H1 (cell line): ENCODE measurements around the gene CBR4. TPM values are rescaled to one million over a fixed set of nuclear protein-coding genes. Genes with fewer than 3 reads are reported as not detected.

Experiments
- CTCF ChIA-PET: fragments of 300-600 bp; sonication (Branson Sonifier 250); formaldehyde crosslinking; loops from one replicate; lab custom pipeline; 2021; ENCODE audit not compliant: partially characterized antibody; lab: Charles Lee
- POLR2A ChIA-PET: fragments of 300-600 bp; sonication (Branson Sonifier 250); formaldehyde crosslinking; loops from one replicate; lab custom pipeline; 2021; ENCODE audit warnings: inconsistent platforms; ENCODE audit not compliant: partially characterized antibody; lab: Charles Lee
- DNase-seq, 2 experiments: peaks; one replicate each; pipeline versions ENCODE4 v3.0.0 to v3.0.0-alpha.2; 2010 to 2022; ENCODE audit warnings: low spot score in 2 of 2, low read depth in 1 of 2, mixed read lengths in 1 of 2
- FAIRE-seq: peaks from 2 replicates; lab custom pipeline; 2011; peaks lifted over from hg19 to GRCh38; lab: Jason Lieb, UNC
- H2AFZ ChIP-seq: 2 replicates; pipeline ENCODE4 v1.8.1; 2012; ENCODE audit warnings: low read length, inconsistent platforms
- H2AK5ac ChIP-seq: 2 replicates; pipeline ENCODE4 v1.6.1; 2013; ENCODE audit warnings: low read depth, low read length
- H2BK120ac ChIP-seq: replicated peaks from 2 replicates; pipeline ENCODE3; 2013; ENCODE audit warnings: low read depth, low read length, inconsistent platforms
- H2BK12ac ChIP-seq: 2 replicates; pipeline ENCODE4 v1.6.1; 2013; ENCODE audit warnings: low read depth, low read length
- H2BK15ac ChIP-seq: 2 replicates; pipeline ENCODE4 v1.6.1; 2013; ENCODE audit warnings: low read length
- H2BK20ac ChIP-seq: 2 replicates; pipeline ENCODE4 v1.6.1; 2013; ENCODE audit warnings: low read length
- H2BK5ac ChIP-seq: 2 replicates; pipeline ENCODE4 v1.6.1; 2013; ENCODE audit warnings: low read depth, low read length
- H3K14ac ChIP-seq: 2 replicates; pipeline ENCODE4 v1.6.1; 2013; ENCODE audit warnings: inconsistent platforms; ENCODE audit not compliant: insufficient read length
- H3K18ac ChIP-seq: 2 replicates; pipeline ENCODE4 v1.6.1; 2013; ENCODE audit warnings: low read length; ENCODE audit errors: extremely low read depth
- H3K23ac ChIP-seq: 2 replicates; pipeline ENCODE4 v1.6.1; 2013; ENCODE audit warnings: inconsistent platforms; ENCODE audit not compliant: insufficient read length
- H3K23me2 ChIP-seq: 2 replicates; pipeline ENCODE4 v1.6.1; 2013; ENCODE audit warnings: low read depth, low read length
- H3K27ac ChIP-seq: 2 replicates; pipeline ENCODE4 v1.6.1; 2011; ENCODE audit warnings: low read depth, low read length, inconsistent platforms
- H3K27me3 ChIP-seq, 4 experiments: replicated peaks in 1 of 4; 1 replicate in 1 of 4; 2 replicates in 3 of 4; pipeline versions ENCODE4 v1.6.1 to v1.8.1; 2011 to 2013; ENCODE audit warnings: low read length in 3 of 4, mild to moderate bottlenecking in 3 of 4, inconsistent platforms in 2 of 4, mixed read lengths in 2 of 4, moderate library complexity in 1 of 4; ENCODE audit not compliant: control insufficient read depth in 3 of 4, insufficient read depth in 3 of 4; ENCODE audit errors: extremely low read depth in 1 of 4
- H3K36me3 ChIP-seq, 4 experiments: 2 replicates each; pipeline versions ENCODE4 v1.6.1 to v1.8.1; 2011 to 2013; ENCODE audit warnings: mild to moderate bottlenecking in 4 of 4, low read length in 3 of 4, moderate library complexity in 2 of 4, control low read depth in 1 of 4, inconsistent platforms in 1 of 4; ENCODE audit not compliant: insufficient read depth in 4 of 4, control insufficient read depth in 2 of 4
- H3K4ac ChIP-seq: replicated peaks from 2 replicates; pipeline ENCODE3; 2013; ENCODE audit warnings: low read length, low read depth, mixed read lengths, inconsistent platforms; ENCODE audit not compliant: insufficient read length
- H3K4me1 ChIP-seq, 4 experiments: replicated peaks in 1 of 4; 1 replicate in 1 of 4; 2 replicates in 3 of 4; pipeline versions ENCODE4 v1.6.1 to v1.8.1; 2011 to 2013; ENCODE audit warnings: low read length in 3 of 4, inconsistent platforms in 2 of 4, mixed read lengths in 1 of 4; ENCODE audit not compliant: insufficient read depth in 4 of 4, control insufficient read depth in 3 of 4
- H3K4me2 ChIP-seq, 2 experiments: 2 replicates each; pipeline versions ENCODE4 v1.6.1 to v1.8.1; 2011 to 2013; ENCODE audit warnings: low read depth in 2 of 2, low read length in 2 of 2, control low read depth in 1 of 2, inconsistent platforms in 1 of 2, mild to moderate bottlenecking in 1 of 2; ENCODE audit not compliant: insufficient read depth in 1 of 2
- H3K4me3 ChIP-seq, 4 experiments: fragments of 200-600, 300-600 bp in 1 of 4; sonication (generic), shearing (Covaris generic), sonication (Bioruptor Twin) in 1 of 4; 2 replicates each; pipeline versions ENCODE4 v1.5.1 to v1.8.1; 2011 to 2016; ENCODE audit warnings: low read length in 4 of 4, low read depth in 3 of 4, control low read depth in 2 of 4, inconsistent platforms in 2 of 4, mild to moderate bottlenecking in 2 of 4, mixed read lengths in 1 of 4, moderate library complexity in 1 of 4; ENCODE audit not compliant: insufficient read depth in 2 of 4; ENCODE audit errors: extremely low read depth in 1 of 4
- H3K56ac ChIP-seq: replicated peaks from 2 replicates; pipeline ENCODE3; 2013; ENCODE audit warnings: low read depth, mild to moderate bottlenecking, mixed read lengths, low read length, inconsistent platforms; ENCODE audit not compliant: insufficient read length
- H3K79me1 ChIP-seq: 2 replicates; pipeline ENCODE4 v1.6.1; 2013; ENCODE audit warnings: low read depth, low read length, control low read depth
- H3K79me2 ChIP-seq, 2 experiments: 2 replicates each; pipeline versions ENCODE4 v1.6.1 to v1.8.1; 2012 to 2013; ENCODE audit warnings: low read length in 2 of 2, mild to moderate bottlenecking in 2 of 2, inconsistent platforms in 1 of 2; ENCODE audit not compliant: insufficient read depth in 2 of 2, control insufficient read depth in 1 of 2
- H3K9ac ChIP-seq, 4 experiments: replicated peaks in 1 of 4; 1 replicate in 1 of 4; 2 replicates in 3 of 4; pipeline versions ENCODE4 v1.6.1 to v1.8.1; 2011 to 2013; ENCODE audit warnings: low read depth in 3 of 4, low read length in 3 of 4, control low read depth in 2 of 4, mild to moderate bottlenecking in 2 of 4, moderate library complexity in 2 of 4, inconsistent platforms in 1 of 4; ENCODE audit errors: extremely low read depth in 1 of 4
- H3K9me3 ChIP-seq, 2 experiments: 2 replicates each; pipeline versions ENCODE4 v1.6.1 to v1.8.1; 2012 to 2013; ENCODE audit warnings: mild to moderate bottlenecking in 2 of 2, moderate library complexity in 2 of 2, control low read depth in 1 of 2, inconsistent platforms in 1 of 2, low read depth in 1 of 2, low read length in 1 of 2, mixed read lengths in 1 of 2; ENCODE audit not compliant: insufficient read depth in 2 of 2
- H4K20me1 ChIP-seq, 2 experiments: replicated peaks in 1 of 2; 2 replicates each; pipeline versions ENCODE3 to v1.8.1; 2011 to 2013; ENCODE audit warnings: inconsistent platforms in 2 of 2, low read length in 2 of 2, mild to moderate bottlenecking in 1 of 2; ENCODE audit not compliant: insufficient read depth in 2 of 2, control insufficient read depth in 1 of 2
- H4K5ac ChIP-seq: 2 replicates; pipeline ENCODE4 v1.6.1; 2013; ENCODE audit warnings: low read length, low read depth, mixed read lengths, inconsistent platforms; ENCODE audit not compliant: insufficient read length
- H4K8ac ChIP-seq: 2 replicates; pipeline ENCODE4 v1.8.0; 2013; ENCODE audit warnings: mild to moderate bottlenecking, moderate library complexity, low read length, inconsistent platforms; ENCODE audit not compliant: insufficient read depth; ENCODE audit errors: extremely low read depth
- H4K91ac ChIP-seq: replicated peaks from 2 replicates; pipeline ENCODE3; 2013; ENCODE audit warnings: low read length, mixed read lengths, inconsistent platforms; ENCODE audit not compliant: insufficient read length
- ASH2L ChIP-seq: fragments of 200-600, 300-600 bp; sonication (generic); IDR thresholded peaks from one replicate; pipeline ENCODE4 v1.7.1; 2017; ENCODE audit warnings: low read length
- ATF2 ChIP-seq: IDR thresholded peaks from 2 replicates; pipeline ENCODE4 v1.6.1; 2012; ENCODE audit warnings: low read length, inconsistent platforms
- CEBPB ChIP-seq: IDR thresholded peaks from 2 replicates; pipeline ENCODE4 v1.6.1; 2012; ENCODE audit warnings: low read depth, low read length
- EP300 ChIP-seq, 2 experiments: IDR thresholded peaks; 1 replicate in 1 of 2; 2 replicates in 1 of 2; pipeline ENCODE4 v1.6.1; 2011 to 2012; ENCODE audit warnings: low read depth in 2 of 2, low read length in 2 of 2, mild to moderate bottlenecking in 2 of 2, borderline replicate concordance in 1 of 2, inconsistent platforms in 1 of 2, moderate library complexity in 1 of 2
- GTF2F1 ChIP-seq: IDR thresholded peaks from 2 replicates; pipeline ENCODE4 v1.6.1; 2012; ENCODE audit warnings: low read depth, low read length, improper control_type of control experiment, borderline replicate concordance
- HDAC6 ChIP-seq: IDR thresholded peaks from one replicate; pipeline ENCODE4 v1.7.1; 2012; ENCODE audit warnings: low read depth, mild to moderate bottlenecking, inconsistent platforms, low read length, moderate library complexity
- KDM5A ChIP-seq: fragments of 200-600 bp; IDR thresholded peaks from 2 replicates; pipeline ENCODE4 v1.7.1; 2012; ENCODE audit warnings: mild to moderate bottlenecking, low read length, inconsistent platforms, mixed read lengths
- PHF8 ChIP-seq: fragments of 200-600 bp; sonication (generic); conservative IDR thresholded peaks from 2 replicates; pipeline ENCODE4 v1.7.1; 2012; ENCODE audit warnings: low read depth, mild to moderate bottlenecking, inconsistent platforms, low read length, moderate library complexity
- POLR2A ChIP-seq, 2 experiments: IDR thresholded peaks; 1 replicate in 1 of 2; 2 replicates in 1 of 2; pipeline ENCODE4 v1.6.1; 2011; ENCODE audit warnings: low read depth in 2 of 2, low read length in 2 of 2, mild to moderate bottlenecking in 2 of 2; ENCODE audit errors: control extremely low read depth in 1 of 2
- SAP30 ChIP-seq: fragments of 300-600 bp; sonication (generic); IDR thresholded peaks from 2 replicates; pipeline ENCODE4 v1.7.1; 2012; ENCODE audit warnings: low read length, moderate library complexity, mild to moderate bottlenecking, inconsistent platforms; ENCODE audit not compliant: insufficient read depth, insufficient replicate concordance
- TBP ChIP-seq: IDR thresholded peaks from 2 replicates; pipeline ENCODE4 v1.6.1; 2011; ENCODE audit warnings: low read depth, low read length, improper control_type of control experiment
- WGBS, 2 experiments: shearing (Covaris generic) in 1 of 2; methylation state at CpG; one replicate each; pipeline versions ENCODE4 v1.1.6 to v1.1.7; 2013 to 2015; ENCODE audit warnings: low lambda C conversion rate in 2 of 2, mixed read lengths in 2 of 2, inconsistent platforms in 1 of 2, low coverage in 1 of 2, missing lambda C conversion rate in 1 of 2; ENCODE audit not compliant: insufficient replicate concordance in 2 of 2, insufficient coverage in 1 of 2, insufficient read length in 1 of 2; ENCODE audit errors: extremely low coverage in 1 of 2, missing lambda C conversion rate in 1 of 2; 5-methylcytosine and 5-hydroxymethylcytosine counted together
- polyA plus RNA-seq, 7 experiments: library from polyadenylated mRNA; depleted of rRNA in 3 of 7; stranded (reverse) in 5 of 7; unstranded in 2 of 7; fragments of >200 nt in 5 of 7; fragments of 200-250 nt in 2 of 7; gene quantifications; 1 replicate in 5 of 7; 2 replicates in 1 of 7; 4 replicates in 1 of 7; pipeline versions ENCODE4 v1.2.1 to v1.2.3, GENCODE V29; 2011 to 2013; ENCODE audit warnings: missing spikeins in 2 of 7, mixed read lengths in 2 of 7
- total RNA-seq: library from RNA; stranded (reverse); fragmentation: NEBNext Ultra II Directional; extraction: Animal tissue kit (Norgen Biotek cat#: 25700); gene quantifications from 2 replicates; pipeline ENCODE4 v1.2.1, GENCODE V29; 2021

The CBR4 gene
- total and polyA plus RNA-seq, 2 of the 8 experiments (the other 6 are each of a cell fraction or from before 2014, with no cell fraction given), result 8.6 to 29.5 TPM

- no peak overlapping the region for H3K18ac ChIP-seq
- H2AFZ ChIP-seq, result no peak overlapping the region
- H3K23me2 ChIP-seq, result no peaks in the 10 kb centered on the region
- CTCF ChIA-PET, result interaction anchor here (1.6 kb wide), 1 partner anchor 18 kb away, joined by 4 read pairs; no protein-coding TSS in a partner anchor
- H2BK12ac ChIP-seq, result no peak overlapping the region
- H3K27ac ChIP-seq, result no peak overlapping the region
- H4K8ac ChIP-seq, result no peak overlapping the region
- H4K20me1 ChIP-seq, result no peaks in the 10 kb centered on the region
- H2BK120ac ChIP-seq, result no peak overlapping the region
- POLR2A ChIA-PET, result no interaction called here
- H3K79me2 ChIP-seq, result no peaks in the 10 kb centered on the region
- H3K36me3 ChIP-seq, result no peaks in the 10 kb centered on the region
- H3K56ac ChIP-seq, result no peak overlapping the region
- no peak overlapping the region for H4K5ac ChIP-seq
- H3K4me1 ChIP-seq, result no peaks in the 10 kb centered on the region
- H3K79me1 ChIP-seq, result no peaks in the 10 kb centered on the region
- H3K4me2 ChIP-seq, result no peak overlapping the region
- 90% methylated on average over 5 of the region's 5 CpGs; no CpG with 5 or more reads in 1 of the 2 experiments for WGBS, 2 experiments
- no peak overlapping the region for H3K9ac ChIP-seq
- no peak overlapping the region for H3K23ac ChIP-seq
- DNase-seq (no peak), FAIRE-seq (no peak)
- H4K91ac ChIP-seq, result no peak overlapping the region
- no peak overlapping the region for H3K4me3 ChIP-seq
- H3K27me3 ChIP-seq, result no peaks in the 10 kb centered on the region
- no peak overlapping the region for H2BK5ac ChIP-seq
- H3K9me3 ChIP-seq, result 0 out of 4 replicates have a peak, but pooled peaks cover 0 to 5% of the 10 kb centered on the region in 2 experiments
- no peak overlapping the region for H2BK20ac ChIP-seq
- H3K14ac ChIP-seq, result no peak overlapping the region
- no peak overlapping the region for H2AK5ac ChIP-seq
- H2BK15ac ChIP-seq, result no peak overlapping the region
- H3K4ac ChIP-seq, result no peak overlapping the region
- no peak for TF ChIP-seq CEBPB
- TF ChIP-seq POLR2A (IDR thresholded peaks at IDR 0.05; ENCODE audit: control extremely low read depth in 1 of 2, low read depth in 2 of 2, low read length in 2 of 2), result no peak
- TF ChIP-seq TBP, result no peak
- no peak for TF ChIP-seq ASH2L
- TF ChIP-seq ATF2, result no peak
- TF ChIP-seq KDM5A, result no peak
- no peak for TF ChIP-seq SAP30
- no peak for TF ChIP-seq EP300 (IDR thresholded peaks at IDR 0.05; ENCODE audit: borderline replicate concordance in 1 of 2, low read depth in 2 of 2, low read length in 2 of 2)
- TF ChIP-seq HDAC6, result no peak
- TF ChIP-seq GTF2F1, result no peak
- no peak for TF ChIP-seq PHF8
Measured at GRCh38 chr4:168960716-168961115, 49.3 kb downstream of the CBR4 start.
